Cardiac fibroblast (primary cell): ENCODE data around the gene ZNF664.

Experiments
- DNase-seq, 2 donors: peaks; one replicate each; pipeline versions ENCODE4 v3.0.0 to v3.0.0-alpha.2; 2010; ENCODE audit warnings: low read depth in 2 of 2
- H3K4me3 ChIP-seq, 2 donors: replicated peaks in 1 of 2; 1 replicate in 1 of 2; 2 replicates in 1 of 2; pipeline ENCODE4 v1.5.1; 2011; ENCODE audit warnings: low read depth in 2 of 2, low read length in 2 of 2, mild to moderate bottlenecking in 2 of 2, moderate library complexity in 1 of 2
- TF ChIP-seq, protein P1 (sequence below): IDR thresholded peaks from one replicate; pipeline ENCODE4 v1.5.1; 2011; ENCODE audit warnings: low read depth, mild to moderate bottlenecking, low read length, inconsistent platforms

The ZNF664 gene

DNA sequence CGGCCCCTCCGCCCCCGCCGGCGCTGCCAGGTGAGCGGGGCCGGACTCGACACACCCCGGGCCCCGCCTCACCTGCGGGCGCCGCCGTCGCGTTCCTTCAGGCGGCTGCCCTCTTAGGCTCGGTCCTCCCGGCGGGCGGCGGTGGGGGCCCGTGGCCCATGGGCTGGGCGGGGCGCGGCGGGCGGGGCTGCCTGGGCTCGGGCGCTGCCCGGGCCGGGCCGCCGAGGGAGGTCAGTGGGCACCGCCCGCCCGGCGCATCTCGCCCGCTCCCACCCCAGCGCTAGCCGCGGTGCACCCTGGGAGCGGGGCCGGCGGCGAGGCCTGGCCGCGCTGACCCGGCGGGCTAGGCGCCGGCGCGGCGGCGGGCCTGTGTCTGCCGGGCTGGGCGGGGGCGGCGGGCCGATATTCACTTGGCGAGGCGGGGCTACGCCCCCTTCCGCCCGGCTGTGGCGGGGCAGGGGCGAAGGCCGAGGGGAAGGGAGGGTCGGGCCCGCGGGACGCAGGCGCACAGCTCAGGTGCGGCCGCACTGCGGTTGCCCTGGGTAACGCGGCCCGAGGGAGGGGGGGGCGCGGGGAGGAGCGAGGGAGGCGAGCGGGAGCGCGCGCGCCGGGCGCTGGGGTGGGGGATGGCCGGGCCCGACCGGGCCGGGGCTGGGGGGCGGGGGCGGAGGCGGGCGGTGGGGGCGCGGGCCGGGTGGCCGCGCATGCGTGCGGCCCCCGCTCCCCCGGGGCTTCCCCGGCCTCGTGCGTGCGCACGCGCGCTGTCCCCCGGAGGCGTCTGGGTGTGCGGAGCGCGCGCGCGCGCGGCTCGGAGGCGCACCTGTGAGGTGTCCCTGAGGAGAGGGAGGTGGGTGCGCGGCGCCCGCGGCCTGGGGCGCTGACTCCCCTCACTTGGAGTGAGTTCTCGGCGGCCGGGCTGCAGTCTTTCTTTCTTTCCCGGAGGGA lies at the start of gene ZNF664, which contains the start of gene CCDC92:
ZNF664 (plus strand) TSS at position 759 of the 945 bp plus-strand sequence. CDS start 38,930 bp downstream, outside the sequence.
CCDC92 (minus strand) TSS at position 375 of the 945 bp plus-strand sequence. CDS start 28,526 bp downstream, outside the sequence.
- peak within 1 kb of the TSS; percentile 80 to 83 for H3K4me3 ChIP-seq
- TF ChIP-seq, protein P1, sequence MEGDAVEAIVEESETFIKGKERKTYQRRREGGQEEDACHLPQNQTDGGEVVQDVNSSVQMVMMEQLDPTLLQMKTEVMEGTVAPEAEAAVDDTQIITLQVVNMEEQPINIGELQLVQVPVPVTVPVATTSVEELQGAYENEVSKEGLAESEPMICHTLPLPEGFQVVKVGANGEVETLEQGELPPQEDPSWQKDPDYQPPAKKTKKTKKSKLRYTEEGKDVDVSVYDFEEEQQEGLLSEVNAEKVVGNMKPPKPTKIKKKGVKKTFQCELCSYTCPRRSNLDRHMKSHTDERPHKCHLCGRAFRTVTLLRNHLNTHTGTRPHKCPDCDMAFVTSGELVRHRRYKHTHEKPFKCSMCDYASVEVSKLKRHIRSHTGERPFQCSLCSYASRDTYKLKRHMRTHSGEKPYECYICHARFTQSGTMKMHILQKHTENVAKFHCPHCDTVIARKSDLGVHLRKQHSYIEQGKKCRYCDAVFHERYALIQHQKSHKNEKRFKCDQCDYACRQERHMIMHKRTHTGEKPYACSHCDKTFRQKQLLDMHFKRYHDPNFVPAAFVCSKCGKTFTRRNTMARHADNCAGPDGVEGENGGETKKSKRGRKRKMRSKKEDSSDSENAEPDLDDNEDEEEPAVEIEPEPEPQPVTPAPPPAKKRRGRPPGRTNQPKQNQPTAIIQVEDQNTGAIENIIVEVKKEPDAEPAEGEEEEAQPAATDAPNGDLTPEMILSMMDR = no peak
- DNase-seq = peak; percentile 86 to 94

DNA sequence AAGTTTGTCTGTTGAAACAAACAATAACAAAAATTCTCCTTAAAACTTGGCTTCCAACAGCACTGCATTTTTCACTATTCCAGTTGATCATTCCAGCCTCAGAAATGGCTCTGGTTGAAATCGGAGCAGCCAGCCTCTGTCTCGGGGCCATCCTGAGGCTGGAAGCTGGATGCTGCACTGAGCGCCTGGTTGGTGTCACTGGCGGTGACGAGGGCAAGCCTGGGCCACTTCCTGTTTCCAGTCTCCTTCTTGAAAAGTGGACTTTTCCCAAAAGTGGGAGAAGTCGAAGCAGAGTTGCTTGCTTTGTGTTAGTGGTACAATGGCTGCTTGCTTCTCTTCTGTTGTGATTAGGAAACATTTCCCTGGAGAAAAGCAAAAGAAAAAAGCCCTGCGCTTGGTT lies 49.1 kb upstream of the ZNF664 start:
- H3K4me3 ChIP-seq = no peak overlapping the region
- TF ChIP-seq, protein P1 = no peak
- DNase-seq = no peak

DNA sequence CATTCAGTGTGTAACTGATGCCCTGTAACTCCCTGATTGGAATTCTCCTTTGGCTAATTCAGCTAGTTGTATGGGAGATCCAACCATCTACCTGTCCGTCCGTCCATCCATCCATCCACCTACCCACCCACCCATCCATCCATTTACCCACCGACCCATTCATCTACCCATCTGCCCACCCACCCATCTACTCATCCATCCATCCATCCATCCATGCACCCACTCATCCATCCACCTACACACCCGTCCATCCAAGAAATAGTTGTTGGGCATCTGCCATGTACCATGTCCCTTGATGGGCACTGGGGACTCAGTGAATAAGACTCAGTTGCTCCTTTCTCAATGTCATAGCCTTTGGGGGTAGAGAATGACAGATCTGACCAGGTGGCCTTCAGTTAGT lies 48.5 kb upstream of the ZNF664 start:
- no peak for DNase-seq
- TF ChIP-seq, protein P1 = no peak
- H3K4me3 ChIP-seq = no peak overlapping the region

DNA sequence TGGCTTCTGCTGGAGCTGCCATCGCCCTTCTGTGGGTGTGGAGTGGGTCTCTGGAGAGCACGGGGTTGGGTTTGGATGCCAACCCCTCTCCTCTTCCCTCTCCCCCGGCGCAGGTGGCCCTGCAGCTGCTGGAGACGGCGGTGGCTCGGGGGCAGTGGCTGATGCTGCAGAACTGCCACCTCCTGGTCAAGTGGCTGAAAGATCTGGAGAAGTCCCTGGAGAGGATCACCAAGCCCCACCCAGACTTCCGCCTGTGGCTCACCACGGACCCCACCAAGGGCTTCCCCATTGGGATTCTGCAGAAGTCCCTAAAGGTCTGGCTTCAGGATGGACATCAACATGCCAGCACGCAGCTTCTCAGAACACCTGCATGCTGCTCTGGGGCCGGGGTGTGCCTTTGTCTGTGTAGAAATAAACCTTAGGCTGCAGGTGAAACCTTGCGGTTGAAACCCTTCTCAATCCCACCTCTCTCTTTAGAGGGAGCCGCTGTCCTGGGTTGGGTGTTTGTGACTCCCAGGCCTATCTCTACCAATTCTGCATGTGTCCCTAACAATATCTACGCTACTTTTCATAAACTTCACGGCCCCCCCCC lies 44.6 kb upstream of the ZNF664 start:
- no peak overlapping the region for H3K4me3 ChIP-seq
- TF ChIP-seq, protein P1 = no peak
- DNase-seq = no peak

DNA sequence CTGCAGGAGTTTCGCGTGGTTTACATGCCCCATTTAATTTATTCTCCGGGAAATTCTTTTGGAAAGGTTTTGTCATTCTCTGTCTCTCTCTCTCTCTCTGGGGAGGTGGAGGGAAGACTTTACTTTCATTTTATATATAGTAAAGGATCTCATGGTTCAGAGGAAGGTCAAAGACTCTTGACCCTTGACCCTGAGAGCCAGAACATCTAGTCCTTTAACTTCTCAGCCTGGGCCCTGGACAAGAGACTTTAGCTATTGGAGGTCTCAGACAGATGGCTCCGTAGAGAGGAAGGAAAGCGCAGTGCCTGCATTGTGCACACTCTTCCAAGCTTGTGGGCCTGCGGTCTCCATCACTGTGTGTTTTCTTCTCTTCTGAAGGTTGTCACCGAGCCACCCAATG lies 44.1 kb upstream of the ZNF664 start:
- no peak for DNase-seq
- TF ChIP-seq, protein P1 = no peak
- no peak overlapping the region for H3K4me3 ChIP-seq

DNA sequence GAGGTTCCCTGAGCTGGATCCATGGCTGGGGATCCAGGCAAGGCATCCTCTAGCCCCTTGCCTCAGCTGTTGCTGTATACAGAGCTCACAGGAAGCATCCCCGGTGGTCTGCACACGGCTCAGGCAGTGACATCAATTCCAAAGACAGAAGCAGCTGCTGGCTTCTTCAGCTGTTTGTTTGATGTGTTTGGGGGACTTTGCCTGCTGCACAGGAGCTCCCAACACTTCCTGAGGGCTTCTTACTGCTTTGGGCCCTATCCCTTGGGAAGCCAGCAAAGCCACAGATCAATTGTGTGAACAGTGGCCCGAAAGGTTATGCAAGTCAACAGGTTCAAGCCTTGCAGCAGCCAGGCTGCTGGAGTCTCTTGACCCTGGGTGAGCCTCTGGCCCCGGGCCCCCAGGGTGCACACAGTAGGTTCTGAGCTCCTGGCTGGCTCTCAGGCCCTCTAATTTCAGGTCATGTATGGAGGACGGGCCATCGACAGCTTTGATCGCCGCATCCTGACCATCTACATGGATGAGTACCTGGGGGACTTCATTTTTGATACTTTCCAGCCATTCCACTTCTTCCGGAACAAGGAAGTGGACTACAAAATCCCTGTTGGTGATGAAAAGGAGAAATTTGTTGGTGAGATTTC lies 43.0 kb upstream of the ZNF664 start:
- no peak overlapping the region for H3K4me3 ChIP-seq
- TF ChIP-seq, protein P1 = no peak
- no peak for DNase-seq
